Caco-2 (cell line): Measurements from ENCODE around the gene CTNNA2. TPM values are rescaled to one million over a fixed set of nuclear protein-coding genes. Genes with fewer than 3 reads are reported as not detected.

ENCODE experiments used
- Bru-seq: library from RNA; stranded (reverse); fragments of 400-500 nt; gene quantifications from one replicate; lab custom pipeline; 2021; lab: Mats Ljungman, UMichigan
- BruChase-seq, 2 experiments: library from RNA; stranded (reverse); fragments of 400-500 nt; gene quantifications; one replicate each; lab custom pipeline; 2021; lab: Mats Ljungman, UMichigan
- BruUV-seq: library from RNA; stranded (reverse); fragments of 400-500 nt; replicated peaks from 2 replicates; lab custom pipeline; 2021; lab: Mats Ljungman, UMichigan
- CTCF ChIA-PET: fragments of 300-600 bp; sonication (Branson Sonifier 250); formaldehyde crosslinking; loops from one replicate; lab custom pipeline; 2022; ENCODE audit warnings: antibody characterized with exemption; lab: Charles Lee
- POLR2A ChIA-PET: fragments of 300-600 bp; sonication (Branson Sonifier 250); formaldehyde crosslinking; loops from one replicate; lab custom pipeline; 2022; ENCODE audit warnings: antibody characterized with exemption; lab: Charles Lee
- DNase-seq, 2 experiments: peaks; one replicate each; pipeline versions ENCODE4 v3.0.0 to v3.0.0-alpha.2; 2020 to 2022
- H3K27me3 ChIP-seq: replicated peaks from 2 replicates; pipeline ENCODE4 v1.6.0; 2011; ENCODE audit warnings: low read length; ENCODE audit not compliant: control insufficient read depth, insufficient read depth
- H3K36me3 ChIP-seq: 2 replicates; pipeline ENCODE4 v1.5.1; 2011; ENCODE audit warnings: low read length; ENCODE audit not compliant: control insufficient read depth, insufficient read depth
- H3K4me1 ChIP-seq: fragments of 250-450 bp; sonication (Bioruptor Pico); 2 replicates; pipeline ENCODE4 v1.5.1; 2020; ENCODE audit warnings: mild to moderate bottlenecking
- H3K4me3 ChIP-seq: 2 replicates; pipeline ENCODE4 v1.5.1; 2011; ENCODE audit warnings: low read depth, mild to moderate bottlenecking, control low read depth, low read length
- H3K9me3 ChIP-seq: fragments of 250-450 bp; sonication (Bioruptor Pico); 2 replicates; pipeline ENCODE4 v1.5.1; 2020; ENCODE audit warnings: mild to moderate bottlenecking, moderate library complexity
- H3K27ac Mint-ChIP-seq: one replicate; pipeline ENCODE4 v1.8.0; 2022; ENCODE audit warnings: mixed read lengths; ENCODE audit not compliant: unreplicated experiment
- H3K27me3 Mint-ChIP-seq: one replicate; pipeline ENCODE4 v1.8.0; 2022; ENCODE audit warnings: mixed read lengths; ENCODE audit not compliant: insufficient read depth, unreplicated experiment
- H3K36me3 Mint-ChIP-seq: one replicate; pipeline ENCODE4 v1.8.0; 2022; ENCODE audit warnings: mild to moderate bottlenecking, mixed read lengths; ENCODE audit not compliant: insufficient read depth, unreplicated experiment
- H3K4me1 Mint-ChIP-seq: one replicate; pipeline ENCODE4 v1.8.0; 2022; ENCODE audit warnings: low read depth, mixed read lengths; ENCODE audit not compliant: unreplicated experiment
- H3K4me3 Mint-ChIP-seq: one replicate; pipeline ENCODE4 v1.8.0; 2022; ENCODE audit warnings: mild to moderate bottlenecking, moderate library complexity, mixed read lengths; ENCODE audit not compliant: unreplicated experiment
- H3K9me3 Mint-ChIP-seq: one replicate; pipeline ENCODE4 v1.8.0; 2022; ENCODE audit warnings: mixed read lengths; ENCODE audit not compliant: unreplicated experiment
- CTCF ChIP-seq, 2 experiments: fragments of 200-600 bp in 1 of 2; IDR thresholded peaks; 1 replicate in 1 of 2; 2 replicates in 1 of 2; pipeline versions ENCODE4 v1.5.1 to v1.8.0; 2011 to 2022; ENCODE audit warnings: antibody characterized with exemption in 1 of 2, control low read depth in 1 of 2, inconsistent platforms in 1 of 2, low read depth in 1 of 2, low read length in 1 of 2, mild to moderate bottlenecking in 1 of 2, moderate library complexity in 1 of 2; ENCODE audit not compliant: insufficient read depth in 1 of 2, severe bottlenecking in 1 of 2, unreplicated experiment in 1 of 2
- intact Hi-C: fragments of 100-400 bp; cut with micrococcal nuclease; formaldehyde crosslinking; loops from one replicate; pipeline ENCODE4 v1.10.0; 2022; ENCODE audit not compliant: unreplicated experiment
- long read RNA-seq: library from polyadenylated mRNA; stranded (forward); transcript quantifications from one replicate; pipeline ENCODE4 v2.0.0, GENCODE V29; 2022
- total RNA-seq: library from RNA; stranded (reverse); gene quantifications from 2 replicates; pipeline ENCODE4 v1.2.3, GENCODE V29; 2022

CTNNA2 gene
- total RNA-seq (not detected in 2 replicates), Bru-seq, nascent RNA (percentile 2 among the genes with signal in this experiment), BruChase-seq, experiment 1, labeled RNA remaining after a 2-hour chase (percentile 3 among the genes with signal in this experiment), BruChase-seq, experiment 2, labeled RNA remaining after a 6-hour chase (percentile 2 among the genes with signal in this experiment)
- long read RNA-seq: 0 reads

GRCh38 chr2:79512442-79513401 is at the start of gene CTNNA2:
TSS of gene CTNNA2 (plus strand) at chr2:79513051.
- H3K4me3 ChIP-seq: peak within 1 kb of the TSS; percentile 34
- H3K9me3 ChIP-seq: no peaks in the 10 kb centered on the region
- intact Hi-C loops: no loop called here
- H3K27me3 ChIP-seq: no peaks in the 10 kb centered on the region
- Mint-ChIP-seq H3K36me3 (no peaks in the 10 kb centered on the region), H3K4me3 (peak within 1 kb of the TSS; percentile 61), H3K9me3 (no peaks in the 10 kb centered on the region), H3K27me3 (peaks cover 10% of the 10 kb centered on the region), H3K4me1 (no peaks in the 10 kb centered on the region), H3K27ac (no peak within 1 kb of the TSS)
- peak; percentile 49 to 72 for DNase-seq
- no peaks in the 10 kb centered on the region for H3K4me1 ChIP-seq
- no peaks in the 10 kb centered on the region for H3K36me3 ChIP-seq
- BruUV-seq: no TSS peak
- TF ChIP-seq CTCF (IDR thresholded peaks at IDR 0.05; ENCODE audit: insufficient read depth in 1 of 2, low read depth in 1 of 2, low read length in 1 of 2, severe bottlenecking in 1 of 2, unreplicated experiment in 1 of 2): peak in 1 of 2 experiments; percentile 21
- ChIA-PET CTCF (no interaction called here), POLR2A (no interaction called here)

GRCh38 chr2:79487399-79487798 is 25.5 kb upstream of the CTNNA2 start:
- Histone ChIP-seq H3K9me3 (no peaks in the 10 kb centered on the region), H3K4me1 (no peaks in the 10 kb centered on the region), H3K27me3 (no peaks in the 10 kb centered on the region), H3K36me3 (no peaks in the 10 kb centered on the region), H3K4me3 (no peak overlapping the region)
- no peak for TF ChIP-seq CTCF (IDR thresholded peaks at IDR 0.05; ENCODE audit: insufficient read depth in 1 of 2, low read depth in 1 of 2, low read length in 1 of 2, severe bottlenecking in 1 of 2, unreplicated experiment in 1 of 2)
- Mint-ChIP-seq H3K36me3 (no peaks in the 10 kb centered on the region), H3K9me3 (no peaks in the 10 kb centered on the region), H3K4me3 (no peak overlapping the region), H3K4me1 (no peaks in the 10 kb centered on the region), H3K27ac (no peak overlapping the region), H3K27me3 (peaks cover 6% of the 10 kb centered on the region)
- no TSS peak for BruUV-seq
- CTCF ChIA-PET: interaction anchor here (0.7 kb wide), 1 partner anchor 253 kb away, joined by 4 read pairs; no protein-coding TSS in a partner anchor
- DNase-seq: no peak
- POLR2A ChIA-PET: no interaction called here
- intact Hi-C loops: no loop called here

GRCh38 chr2:79511320-79511951 is 1.4 kb upstream of the CTNNA2 start:
- no peak for TF ChIP-seq CTCF (IDR thresholded peaks at IDR 0.05; ENCODE audit: insufficient read depth in 1 of 2, low read depth in 1 of 2, low read length in 1 of 2, severe bottlenecking in 1 of 2, unreplicated experiment in 1 of 2)
- Histone ChIP-seq H3K9me3 (no peaks in the 10 kb centered on the region), H3K27me3 (no peaks in the 10 kb centered on the region), H3K36me3 (no peaks in the 10 kb centered on the region), H3K4me3 (no peak overlapping the region), H3K4me1 (no peaks in the 10 kb centered on the region)
- H3K9me3 Mint-ChIP-seq: no peaks in the 10 kb centered on the region
- ChIA-PET POLR2A (no interaction called here), CTCF (no interaction called here)
- intact Hi-C loops: loop anchor here (2.0 kb wide), 1 partner anchor 57 kb away; no protein-coding TSS in a partner anchor
- H3K36me3 Mint-ChIP-seq: no peaks in the 10 kb centered on the region
- H3K27ac Mint-ChIP-seq: no peak overlapping the region
- peaks cover 10% of the 10 kb centered on the region for H3K27me3 Mint-ChIP-seq
- peak; percentile 62 to 64 for DNase-seq
- BruUV-seq: no TSS peak
- H3K4me3 Mint-ChIP-seq: no peak overlapping the region
- H3K4me1 Mint-ChIP-seq: no peaks in the 10 kb centered on the region
